ENCODE results near the gene UCK1. TPM values are rescaled to one million over a fixed set of nuclear protein-coding genes. Genes with fewer than 3 reads are reported as not detected.
A peak's percentile ranks its signal among the peaks of the same experiment; 100 is the strongest.

The UCK1 gene
- total and polyA plus RNA-seq, 5 donors = 26.1 to 32.0 (median 28.3) TPM

DNA sequence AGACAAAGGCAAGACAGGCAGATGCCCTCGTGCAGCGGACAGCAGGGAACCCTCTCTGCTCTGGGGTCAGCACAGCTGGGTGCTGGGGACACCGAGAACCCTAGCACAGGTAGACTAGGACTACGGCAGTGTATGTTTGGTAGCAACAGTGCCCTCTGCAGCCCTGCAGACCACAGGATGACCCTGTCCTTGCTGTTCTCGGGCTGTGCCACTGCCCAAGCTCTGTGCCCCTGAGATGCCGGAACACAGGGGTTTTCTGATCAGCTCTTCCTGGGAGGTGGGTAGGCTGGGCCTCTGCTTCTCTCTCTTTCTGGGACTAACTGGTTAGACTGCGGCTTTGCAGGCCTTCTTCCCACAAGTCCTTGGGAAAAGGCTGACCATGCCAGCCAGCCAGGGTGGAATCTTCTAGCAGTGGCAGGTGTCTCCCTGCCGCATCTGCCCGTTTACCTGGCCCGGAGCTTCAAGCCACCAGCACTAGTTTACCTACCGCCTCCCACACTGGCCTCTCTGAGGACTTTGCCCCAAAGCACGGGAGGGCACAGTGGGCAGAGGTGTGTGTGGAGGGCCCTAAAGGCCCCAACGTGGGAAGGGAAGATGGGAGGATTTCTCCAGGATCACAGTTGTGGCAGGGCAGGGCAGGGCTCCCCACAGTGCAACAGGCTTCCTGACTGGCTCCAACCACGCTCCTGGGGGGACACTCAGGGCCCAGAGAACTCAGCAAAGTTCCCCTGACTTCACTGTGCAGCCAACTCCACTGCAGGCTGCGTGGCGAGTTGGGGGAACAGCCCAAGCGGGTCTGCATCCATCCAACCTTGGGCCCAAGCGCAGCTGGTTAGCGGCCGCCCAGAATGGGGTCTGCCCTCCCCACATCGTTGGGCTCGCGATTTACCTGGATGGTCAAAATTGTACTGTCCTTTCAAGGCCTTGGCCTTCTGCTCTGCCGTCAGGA is 1.2 kb downstream of the UCK1 start:
- intact Hi-C loops (cut with DNase I) = no loop called here

DNA sequence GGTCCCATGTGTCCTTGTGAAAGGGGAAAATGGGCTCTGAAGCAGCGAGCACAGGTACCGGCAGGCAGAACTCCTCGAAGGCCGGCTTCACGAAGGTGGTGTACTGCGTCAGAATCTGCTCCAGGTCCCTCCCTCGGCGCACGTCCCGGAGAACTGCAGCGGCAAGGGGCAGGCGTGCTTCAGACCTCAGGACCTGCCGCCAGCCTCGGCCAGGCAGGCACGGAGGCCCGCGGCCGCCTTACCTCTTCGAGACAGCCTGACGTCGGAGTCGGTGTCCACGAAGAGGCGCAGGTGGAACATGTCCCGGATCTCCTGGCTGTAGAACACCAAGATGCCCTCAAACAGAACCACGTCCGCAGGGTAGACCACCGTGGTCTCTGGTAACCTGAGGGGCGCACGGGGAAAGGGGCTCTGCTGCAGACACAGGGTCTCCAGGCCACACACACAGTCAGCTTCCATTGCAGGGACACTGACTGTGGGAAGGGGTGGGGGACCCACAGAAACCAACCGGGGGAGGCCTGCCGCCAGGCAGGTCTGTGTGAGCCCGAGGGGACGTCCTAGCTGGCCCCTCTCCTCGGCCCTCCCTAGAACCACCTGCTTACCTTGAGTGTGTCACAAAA is 2.1 kb downstream of the UCK1 start:
- Histone ChIP-seq H3K27me3 (ENCODE audit: control insufficient read depth, insufficient read depth) (no peaks in the 10 kb centered on the region), H3K9me3 (ENCODE audit: control insufficient read depth, low read length) (no peaks in the 10 kb centered on the region), H3K4me1 (ENCODE audit: control insufficient read depth, insufficient read depth, low read length) (peaks cover 3% of the 10 kb centered on the region), H3K27ac (ENCODE audit: low read length) (no peak overlapping the region), H3K4me3 (ENCODE audit: low read length) (no peak overlapping the region)
- 96% methylated on average over 35 of the region's 35 CpGs for WGBS
- ATAC-seq (no peak), DNase-seq (peak in 1 of 3 donors; percentile 53)
- intact Hi-C loops (cut with DNase I) = no loop called here

More for the DNA sequence above, 1.2 kb downstream of the UCK1 start:
- Histone ChIP-seq H3K9me3 (ENCODE audit: control insufficient read depth, low read length) (no peaks in the 10 kb centered on the region), H3K27ac (ENCODE audit: low read length) (no peak overlapping the region), H3K4me1 (ENCODE audit: control insufficient read depth, insufficient read depth, low read length) (peaks cover 3% of the 10 kb centered on the region), H3K27me3 (ENCODE audit: control insufficient read depth, insufficient read depth) (no peaks in the 10 kb centered on the region), H3K4me3 (ENCODE audit: low read length) (peak overlapping the region; percentile 96)
- WGBS = 61% methylated on average over 24 of the region's 24 CpGs
- ATAC-seq = no peak
- peak in 1 of 3 donors; percentile 48 for DNase-seq

DNA sequence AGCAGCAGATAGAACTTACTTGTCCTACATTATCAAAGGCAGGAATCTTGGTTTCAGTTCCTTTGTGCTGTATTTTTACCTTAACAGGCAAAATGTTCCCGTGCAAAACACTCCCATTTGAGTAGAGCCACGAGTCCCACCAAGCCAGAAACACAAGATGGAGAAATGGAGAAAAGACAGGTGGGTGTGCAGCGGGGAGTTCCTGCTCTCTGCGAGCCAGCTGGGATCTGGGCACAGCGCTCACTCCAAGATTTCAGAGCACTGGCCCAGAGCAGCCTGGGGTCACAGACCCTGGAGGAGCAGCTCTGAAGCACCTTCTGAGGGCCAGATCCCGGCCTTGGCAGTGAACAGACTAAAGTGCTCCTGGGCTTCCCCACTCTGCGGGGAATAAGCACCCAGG is 2.9 kb downstream of the UCK1 start:
- H3K27me3 ChIP-seq (ENCODE audit: control insufficient read depth, insufficient read depth) = no peaks in the 10 kb centered on the region
- no peak overlapping the region for H3K27ac ChIP-seq (ENCODE audit: low read length)
- H3K9me3 ChIP-seq (ENCODE audit: control insufficient read depth, low read length) = no peaks in the 10 kb centered on the region
- peak in 1 of 3 donors; percentile 33 for DNase-seq
- intact Hi-C loops (cut with DNase I) = no loop called here
- peaks cover 3% of the 10 kb centered on the region for H3K4me1 ChIP-seq (ENCODE audit: control insufficient read depth, insufficient read depth, low read length)
- 91% methylated on average over 7 of the region's 7 CpGs for WGBS
- ATAC-seq = no peak
- H3K4me3 ChIP-seq (ENCODE audit: low read length) = no peak overlapping the region

DNA sequence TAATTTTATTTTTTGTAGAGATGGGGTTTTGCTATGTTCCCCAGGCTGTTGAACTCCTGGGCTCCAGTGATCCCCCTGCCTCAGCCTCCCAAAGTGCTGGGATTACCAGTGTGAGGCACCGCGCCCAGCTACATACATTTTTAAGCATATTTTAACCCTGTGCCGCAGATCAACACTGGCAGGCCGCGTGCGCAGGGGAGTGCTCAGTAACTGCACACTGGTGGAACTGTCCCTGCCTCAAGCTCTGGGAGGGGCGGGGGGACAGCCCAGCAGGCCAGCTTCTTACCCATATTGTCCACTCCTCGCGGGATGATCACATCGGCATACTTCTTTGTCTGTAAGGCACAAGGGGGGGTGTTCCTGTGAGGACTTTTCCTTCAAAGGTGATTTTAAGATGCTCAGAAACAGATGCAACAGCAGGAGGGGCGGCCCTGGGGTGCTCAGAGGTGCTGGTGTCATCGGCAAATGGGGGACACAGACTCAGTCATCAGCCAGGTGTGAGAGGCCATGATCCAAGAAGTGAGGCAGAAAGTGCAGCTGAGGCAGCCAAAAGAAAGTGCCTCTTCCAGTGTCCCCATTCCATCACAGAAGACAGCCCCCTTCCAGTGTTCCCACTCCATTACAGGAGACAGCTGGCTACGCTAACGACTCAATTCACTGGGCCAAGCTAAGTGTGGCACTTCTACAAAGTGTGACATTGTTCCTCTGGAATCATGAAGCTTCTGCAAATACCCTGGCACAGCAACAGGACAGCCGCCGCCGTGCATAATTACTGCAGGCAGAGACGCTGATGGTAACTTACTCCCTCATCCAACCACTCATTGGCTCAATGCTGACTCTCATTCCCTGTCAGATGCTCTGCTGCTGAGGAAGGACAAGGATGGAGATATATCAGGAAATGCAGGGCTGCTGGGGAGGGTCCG is 5.2 kb downstream of the UCK1 start:
- Histone ChIP-seq H3K27me3 (ENCODE audit: control insufficient read depth, insufficient read depth) (no peaks in the 10 kb centered on the region), H3K4me3 (ENCODE audit: low read length) (no peak overlapping the region), H3K27ac (ENCODE audit: low read length) (no peak overlapping the region), H3K9me3 (ENCODE audit: control insufficient read depth, low read length) (no peaks in the 10 kb centered on the region), H3K4me1 (ENCODE audit: control insufficient read depth, insufficient read depth, low read length) (peaks cover 3% of the 10 kb centered on the region)
- DNase-seq (peak in 2 of 3 donors; percentile 66 to 78), ATAC-seq (peak in 1 of 2 donors; percentile 23)
- intact Hi-C loops (cut with DNase I) = no loop called here
- 80% methylated on average over 19 of the region's 19 CpGs for WGBS

DNA sequence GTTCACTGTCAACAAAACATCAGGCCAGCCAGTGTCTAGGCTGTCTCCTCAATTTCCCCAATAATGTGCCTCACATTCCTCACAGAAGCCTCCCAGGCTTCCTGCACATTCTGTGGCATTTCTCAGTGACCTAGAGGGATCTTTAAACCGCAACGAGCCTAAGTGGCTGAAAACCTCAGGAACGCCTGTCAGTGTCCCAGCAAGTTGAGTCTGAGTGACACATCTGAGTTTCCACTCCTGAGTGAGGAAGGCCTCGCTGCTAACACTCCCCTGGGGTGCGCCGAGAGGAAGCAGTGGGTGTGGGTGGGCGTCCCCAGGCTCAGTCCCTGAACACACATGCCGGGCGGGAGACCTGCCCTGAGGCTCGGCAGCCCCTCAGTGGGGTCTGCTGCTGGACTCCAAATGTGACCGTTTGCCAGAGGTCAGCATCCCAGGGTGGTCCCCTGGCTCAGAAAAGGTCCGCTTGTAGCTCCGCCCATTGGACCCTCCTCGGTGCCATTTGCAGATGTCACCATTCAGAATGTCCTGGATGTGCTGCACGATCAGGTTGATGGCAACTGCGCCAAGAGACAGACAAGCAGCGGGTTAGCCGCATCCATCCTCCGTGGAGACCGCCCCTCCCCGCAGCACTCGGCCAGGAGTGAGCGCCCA is 6.3 kb downstream of the UCK1 start:
- Histone ChIP-seq H3K4me1 (ENCODE audit: control insufficient read depth, insufficient read depth, low read length) (no peaks in the 10 kb centered on the region), H3K9me3 (ENCODE audit: control insufficient read depth, low read length) (no peaks in the 10 kb centered on the region), H3K4me3 (ENCODE audit: low read length) (no peak overlapping the region), H3K27me3 (ENCODE audit: control insufficient read depth, insufficient read depth) (no peaks in the 10 kb centered on the region), H3K27ac (ENCODE audit: low read length) (no peak overlapping the region)
- ATAC-seq (no peak), DNase-seq (peak in 1 of 3 donors; percentile 51)
- intact Hi-C loops (cut with DNase I) = no loop called here
- WGBS = 82% methylated on average over 23 of the region's 23 CpGs

DNA sequence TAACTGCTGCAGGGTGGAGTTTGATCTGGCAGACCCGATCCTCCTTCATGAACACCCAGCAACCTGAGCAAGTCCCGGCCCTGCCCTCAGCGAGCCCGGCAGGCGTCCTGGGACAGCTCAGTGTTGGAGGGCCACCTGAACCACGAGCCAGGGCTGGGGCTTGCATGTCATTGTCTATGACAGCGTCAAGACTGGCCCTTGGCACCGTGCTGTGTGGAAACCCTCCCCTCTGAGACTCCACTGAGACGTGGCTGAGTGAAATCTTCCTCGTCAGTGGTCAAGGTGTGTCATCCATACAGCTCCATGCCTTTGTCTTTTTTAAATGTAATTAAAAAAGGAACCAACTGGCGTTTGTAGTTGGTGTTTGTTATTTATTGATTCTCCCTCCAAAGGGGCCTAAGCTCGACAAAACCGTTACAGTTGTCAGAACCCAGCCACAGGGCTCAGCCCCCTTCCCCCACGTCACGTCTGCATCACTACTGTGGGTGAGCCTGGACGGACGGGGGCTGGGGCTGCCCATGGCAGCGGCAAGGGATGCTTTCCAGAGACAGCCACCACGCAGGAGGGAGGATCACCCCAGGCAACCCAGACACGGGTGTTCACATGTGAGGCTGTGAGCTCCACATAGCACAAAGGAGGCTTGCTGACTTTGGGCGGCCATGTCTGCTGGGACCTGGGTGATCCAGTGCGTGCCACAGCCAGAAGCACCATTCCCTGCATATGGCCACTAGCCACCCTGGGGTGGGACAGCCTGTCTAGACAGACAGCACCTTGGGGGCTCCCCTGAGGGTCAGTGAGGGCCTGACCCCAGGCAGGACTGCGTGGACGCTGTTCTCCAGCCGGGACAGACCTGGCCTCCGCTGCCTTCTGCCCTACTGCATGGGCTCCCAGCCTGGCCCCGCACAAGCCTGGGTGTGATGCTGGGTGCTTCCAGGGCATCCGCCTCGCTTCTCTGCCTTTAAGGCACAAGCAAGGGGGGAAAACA is 7.3 kb downstream of the UCK1 start:
- ATAC-seq (peak in 1 of 2 donors; percentile 7), DNase-seq (peak in 1 of 3 donors; percentile 48)
- Histone ChIP-seq H3K9me3 (ENCODE audit: control insufficient read depth, low read length) (no peaks in the 10 kb centered on the region), H3K27me3 (ENCODE audit: control insufficient read depth, insufficient read depth) (no peaks in the 10 kb centered on the region), H3K4me3 (ENCODE audit: low read length) (no peak overlapping the region), H3K27ac (ENCODE audit: low read length) (no peak overlapping the region), H3K4me1 (ENCODE audit: control insufficient read depth, insufficient read depth, low read length) (no peaks in the 10 kb centered on the region)
- intact Hi-C loops (cut with DNase I) = no loop called here
- 80% methylated on average over 29 of the region's 29 CpGs for WGBS

DNA sequence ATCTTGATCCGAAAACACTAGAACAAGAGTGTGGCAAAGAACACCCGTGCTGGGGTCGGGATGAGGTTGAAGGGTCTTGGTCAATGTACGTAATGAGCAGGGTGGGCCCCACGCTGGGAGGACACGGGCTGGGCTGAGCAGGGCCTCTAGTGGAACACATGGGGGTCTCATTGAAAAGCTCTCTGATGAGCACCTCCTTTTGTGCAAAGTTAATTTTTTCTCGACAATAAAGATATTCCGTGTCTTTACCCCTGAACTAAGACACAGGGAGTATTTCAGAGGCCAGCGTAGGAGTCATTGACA is 8.0 kb downstream of the UCK1 start:
- intact Hi-C loops (cut with DNase I) = no loop called here
- peaks cover under 1% of the 10 kb centered on the region for H3K4me1 ChIP-seq (ENCODE audit: control insufficient read depth, insufficient read depth, low read length)
- ATAC-seq (no peak), DNase-seq (no peak)
- no peak overlapping the region for H3K4me3 ChIP-seq (ENCODE audit: low read length)
- H3K27me3 ChIP-seq (ENCODE audit: control insufficient read depth, insufficient read depth) = no peaks in the 10 kb centered on the region
- no peaks in the 10 kb centered on the region for H3K9me3 ChIP-seq (ENCODE audit: control insufficient read depth, low read length)
- H3K27ac ChIP-seq (ENCODE audit: low read length) = no peak overlapping the region
- 87% methylated on average over 9 of the region's 9 CpGs for WGBS

DNA sequence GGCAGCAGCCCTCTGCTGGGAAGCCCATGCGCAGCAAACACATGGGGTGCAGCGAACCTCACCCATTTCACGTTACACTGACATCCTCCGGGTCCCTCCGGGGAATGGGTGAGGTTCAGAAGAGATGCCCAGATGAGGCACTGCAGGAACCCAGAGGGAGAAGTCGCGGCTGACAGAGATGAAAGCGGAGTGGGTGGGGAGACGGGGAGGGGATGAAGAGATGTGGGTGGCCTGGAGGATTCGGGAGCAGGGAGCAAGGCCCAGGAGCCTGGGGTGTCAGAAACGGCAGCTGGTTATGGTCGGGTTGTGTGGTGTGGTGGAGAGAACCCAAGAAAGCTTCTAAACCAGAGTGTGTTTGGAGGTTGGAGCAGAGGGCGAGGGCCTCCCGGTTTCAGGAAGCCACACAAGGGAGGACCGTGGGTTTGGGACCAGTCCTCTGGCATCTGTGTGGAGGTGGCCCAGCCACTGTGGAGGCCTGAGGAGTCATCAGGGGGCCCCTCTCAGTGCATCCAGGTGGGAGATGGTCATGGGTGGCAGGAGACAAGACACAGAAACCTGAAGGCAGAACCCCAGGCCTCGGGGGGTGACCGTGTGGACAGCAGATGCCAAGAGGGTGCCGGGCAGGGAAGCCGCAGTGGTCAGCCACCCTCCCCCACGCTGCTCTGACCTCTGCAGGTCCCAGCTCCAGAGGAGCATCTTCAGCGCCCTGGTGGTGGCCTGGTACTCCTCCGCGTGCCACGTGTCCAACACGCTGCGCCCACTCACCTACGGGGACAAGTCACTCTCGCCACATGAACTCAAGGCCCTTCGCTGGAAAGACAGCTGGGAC is 8.6 kb downstream of the UCK1 start:
- 90% methylated on average over 29 of the region's 29 CpGs for WGBS

DNA sequence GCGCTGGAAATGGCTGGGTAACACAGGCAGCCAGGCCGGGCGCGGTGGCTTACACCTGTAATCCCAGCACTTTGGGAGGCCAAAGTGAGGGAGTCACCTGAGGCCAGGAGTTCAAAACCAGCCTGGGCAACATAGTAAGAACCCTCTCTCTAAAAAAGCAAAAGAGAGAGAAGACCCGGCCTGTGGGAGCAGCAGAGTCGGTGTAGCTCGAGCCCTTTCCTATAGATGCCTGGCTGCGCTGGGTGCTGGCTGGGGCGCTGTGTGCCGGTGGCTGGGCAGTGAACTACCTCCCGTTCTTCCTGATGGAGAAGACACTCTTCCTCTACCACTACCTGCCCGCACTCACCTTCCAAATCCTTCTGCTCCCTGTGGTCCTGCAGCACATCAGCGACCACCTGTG is 9.2 kb downstream of the UCK1 start:
- Histone ChIP-seq H3K4me3 (ENCODE audit: low read length) (no peak overlapping the region), H3K27ac (ENCODE audit: low read length) (no peak overlapping the region), H3K9me3 (ENCODE audit: control insufficient read depth, low read length) (no peaks in the 10 kb centered on the region), H3K27me3 (ENCODE audit: control insufficient read depth, insufficient read depth) (no peaks in the 10 kb centered on the region), H3K4me1 (ENCODE audit: control insufficient read depth, insufficient read depth, low read length) (peaks cover 1% of the 10 kb centered on the region)
- intact Hi-C loops (cut with DNase I) = no loop called here
- ATAC-seq (no peak), DNase-seq (peak in 1 of 3 donors; percentile 38)
- WGBS = 97% methylated on average over 13 of the region's 13 CpGs

More for the DNA sequence above, 8.6 kb downstream of the UCK1 start:
- H3K4me3 ChIP-seq (ENCODE audit: low read length) = no peak overlapping the region
- DNase-seq = peak in 1 of 3 donors; percentile 53
- no peak for ATAC-seq
- H3K9me3 ChIP-seq (ENCODE audit: control insufficient read depth, low read length) = no peaks in the 10 kb centered on the region
- peaks cover 1% of the 10 kb centered on the region for H3K4me1 ChIP-seq (ENCODE audit: control insufficient read depth, insufficient read depth, low read length)
- no peaks in the 10 kb centered on the region for H3K27me3 ChIP-seq (ENCODE audit: control insufficient read depth, insufficient read depth)
- intact Hi-C loops (cut with DNase I) = no loop called here
- H3K27ac ChIP-seq (ENCODE audit: low read length) = no peak overlapping the region

Measured in right cardiac atrium (tissue), 5 donors.